Thoracic aorta (tissue), 2 donors: ENCODE measurements around the gene CYYR1. TPM values are rescaled to one million over a fixed set of nuclear protein-coding genes. Genes with fewer than 3 reads are reported as not detected.

Experiments used
- ATAC-seq: fragments of 150-250 bp; one replicate; pipeline ENCODE4 v1.8.0; 2017; ENCODE audit warnings: low read depth; ENCODE audit not compliant: insufficient number of reproducible peaks, low FRiP score
- DNase-seq: peaks from one replicate; pipeline ENCODE4 v3.0.0-alpha.2; 2020; ENCODE audit warnings: low spot score
- H3K27ac ChIP-seq, 2 donors: fragments of 200-600 bp; sonication (generic); 1 replicate in 1 of 2; 2 replicates in 1 of 2; pipeline ENCODE4 v1.5.1; 2016; ENCODE audit warnings: mild to moderate bottlenecking in 2 of 2, moderate library complexity in 2 of 2
- H3K27me3 ChIP-seq: fragments of 200-600 bp; sonication (generic); replicated peaks from 2 replicates; pipeline ENCODE4 v1.6.0; 2016; ENCODE audit warnings: mild to moderate bottlenecking; ENCODE audit not compliant: insufficient read depth
- H3K36me3 ChIP-seq: fragments of 200-600 bp; sonication (generic); one replicate; pipeline ENCODE4 v1.5.1; 2016
- H3K4me1 ChIP-seq, 2 donors: fragments of 200-600 bp; sonication (generic); 1 replicate in 1 of 2; 2 replicates in 1 of 2; pipeline versions ENCODE4 v1.5.1 to v1.6.0; 2016; ENCODE audit warnings: low read depth in 2 of 2, mild to moderate bottlenecking in 1 of 2; ENCODE audit not compliant: control insufficient read depth in 1 of 2
- H3K4me3 ChIP-seq: fragments of 200-600 bp; sonication (generic); 2 replicates; pipeline ENCODE4 v1.5.1; 2016; ENCODE audit warnings: mild to moderate bottlenecking
- H3K9me3 ChIP-seq: fragments of 200-600 bp; sonication (generic); 2 replicates; pipeline ENCODE4 v1.5.1; 2016
- total RNA-seq, 2 donors: library from RNA; depleted of rRNA; stranded (reverse); fragments of >200 nt; gene quantifications; one replicate each; pipeline versions ENCODE4 v1.1.0 to v1.2.3, GENCODE V29; 2016
- TF ChIP-seq, protein P1 (sequence below): fragments of 200-600 bp; sonication (generic); IDR thresholded peaks from one replicate; pipeline ENCODE4 v1.5.1; 2019; ENCODE audit warnings: antibody characterized with exemption

CYYR1 gene
- total RNA-seq, 2 donors from 2014 or later = 6.6 to 15.8 TPM

DNA sequence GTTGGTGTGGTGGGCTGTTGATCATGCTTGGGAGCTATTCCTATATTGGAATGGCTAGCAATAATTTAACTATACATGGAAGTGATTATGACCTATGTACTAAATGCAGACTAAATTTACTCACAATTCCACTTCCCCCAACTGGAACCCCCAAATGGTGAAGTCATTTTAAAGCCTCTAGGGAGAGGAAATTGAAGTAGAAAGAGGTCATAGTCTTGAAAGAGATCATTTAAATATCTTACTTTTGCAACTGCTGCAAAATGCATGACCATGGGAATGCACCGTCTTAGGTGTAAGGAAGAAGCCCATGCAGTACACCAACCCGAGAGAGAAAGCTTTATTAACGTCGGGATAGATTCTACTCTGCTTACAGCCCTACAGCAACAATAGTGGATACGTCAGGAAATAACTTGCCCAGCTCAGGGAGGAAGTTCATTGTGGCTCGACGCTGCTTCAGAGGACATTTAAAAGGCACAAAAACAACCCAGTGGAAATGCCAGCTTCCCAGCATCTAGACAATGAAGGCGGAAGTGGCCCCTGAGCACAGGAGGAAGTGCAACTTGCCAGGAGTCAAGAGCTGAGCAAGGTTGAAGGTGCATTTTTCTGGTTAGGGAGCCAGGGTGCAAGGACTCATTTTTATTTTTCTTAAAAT, 26.5 kb downstream of the CYYR1 start:
- no peak overlapping the region for H3K27ac ChIP-seq
- no peaks in the 10 kb centered on the region for H3K36me3 ChIP-seq

DNA sequence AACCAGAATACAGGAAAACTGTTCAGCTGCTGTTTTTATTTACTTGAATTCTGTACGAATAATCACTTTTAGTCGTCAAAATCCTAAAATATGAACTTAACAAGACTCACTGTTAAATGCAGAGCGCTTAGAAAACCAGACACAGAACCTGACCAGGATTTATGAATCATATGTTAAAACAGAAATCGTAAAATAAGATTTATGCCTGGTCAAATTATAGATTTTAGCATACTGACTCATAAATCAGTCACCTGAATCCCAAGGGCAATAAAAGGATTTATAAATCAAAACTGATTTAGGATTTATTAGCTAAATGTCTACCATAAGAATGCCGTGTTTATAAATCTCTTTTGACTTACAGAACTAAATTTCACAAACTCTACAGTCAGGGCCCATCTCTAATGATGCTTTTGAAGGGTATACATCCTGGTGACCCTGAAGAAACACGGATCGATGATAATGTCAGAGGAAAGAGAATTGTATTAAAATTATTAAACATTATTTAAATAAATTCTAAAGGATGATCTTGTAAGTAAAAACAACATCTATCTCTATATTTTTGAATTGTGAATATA, 28.8 kb downstream of the CYYR1 start:
- Histone ChIP-seq H3K4me3 (no peak overlapping the region), H3K9me3 (no peaks in the 10 kb centered on the region), H3K36me3 (no peaks in the 10 kb centered on the region), H3K4me1 (no peaks in the 10 kb centered on the region), H3K27ac (no peak overlapping the region), H3K27me3 (no peaks in the 10 kb centered on the region)
- no peak for ATAC-seq
- DNase-seq = no peak
- TF ChIP-seq, protein P1, sequence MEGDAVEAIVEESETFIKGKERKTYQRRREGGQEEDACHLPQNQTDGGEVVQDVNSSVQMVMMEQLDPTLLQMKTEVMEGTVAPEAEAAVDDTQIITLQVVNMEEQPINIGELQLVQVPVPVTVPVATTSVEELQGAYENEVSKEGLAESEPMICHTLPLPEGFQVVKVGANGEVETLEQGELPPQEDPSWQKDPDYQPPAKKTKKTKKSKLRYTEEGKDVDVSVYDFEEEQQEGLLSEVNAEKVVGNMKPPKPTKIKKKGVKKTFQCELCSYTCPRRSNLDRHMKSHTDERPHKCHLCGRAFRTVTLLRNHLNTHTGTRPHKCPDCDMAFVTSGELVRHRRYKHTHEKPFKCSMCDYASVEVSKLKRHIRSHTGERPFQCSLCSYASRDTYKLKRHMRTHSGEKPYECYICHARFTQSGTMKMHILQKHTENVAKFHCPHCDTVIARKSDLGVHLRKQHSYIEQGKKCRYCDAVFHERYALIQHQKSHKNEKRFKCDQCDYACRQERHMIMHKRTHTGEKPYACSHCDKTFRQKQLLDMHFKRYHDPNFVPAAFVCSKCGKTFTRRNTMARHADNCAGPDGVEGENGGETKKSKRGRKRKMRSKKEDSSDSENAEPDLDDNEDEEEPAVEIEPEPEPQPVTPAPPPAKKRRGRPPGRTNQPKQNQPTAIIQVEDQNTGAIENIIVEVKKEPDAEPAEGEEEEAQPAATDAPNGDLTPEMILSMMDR = no peak

More for the DNA sequence above, 26.5 kb downstream of the CYYR1 start:
- Histone ChIP-seq H3K4me3 (no peak overlapping the region), H3K4me1 (no peaks in the 10 kb centered on the region), H3K9me3 (no peaks in the 10 kb centered on the region), H3K27me3 (no peaks in the 10 kb centered on the region)
- no peak for DNase-seq
- TF ChIP-seq, protein P1 = no peak
- no peak for ATAC-seq

DNA sequence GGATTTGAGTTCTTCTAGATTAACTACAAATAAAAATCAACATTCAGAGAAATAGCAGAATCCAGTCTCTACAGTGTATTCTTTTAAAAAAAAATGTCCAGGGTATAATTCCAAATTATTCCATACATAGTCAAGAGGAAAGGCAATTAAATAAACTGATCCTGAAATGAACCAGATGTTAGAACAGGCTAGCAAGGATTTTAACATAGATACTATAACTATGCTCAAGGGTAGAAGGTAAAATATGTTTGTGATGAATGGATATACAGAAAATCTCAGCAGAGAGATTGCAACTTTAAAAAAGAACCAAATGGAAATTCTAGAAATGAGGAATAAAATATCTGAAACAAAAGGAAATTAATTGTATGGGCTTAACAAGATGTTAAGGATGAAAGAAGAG, 32.4 kb downstream of the CYYR1 start:
- Histone ChIP-seq H3K27ac (no peak overlapping the region), H3K9me3 (no peaks in the 10 kb centered on the region), H3K4me3 (no peak overlapping the region), H3K36me3 (no peaks in the 10 kb centered on the region), H3K4me1 (no peaks in the 10 kb centered on the region), H3K27me3 (no peaks in the 10 kb centered on the region)
- TF ChIP-seq, protein P1 = no peak
- no peak for DNase-seq
- ATAC-seq = no peak

DNA sequence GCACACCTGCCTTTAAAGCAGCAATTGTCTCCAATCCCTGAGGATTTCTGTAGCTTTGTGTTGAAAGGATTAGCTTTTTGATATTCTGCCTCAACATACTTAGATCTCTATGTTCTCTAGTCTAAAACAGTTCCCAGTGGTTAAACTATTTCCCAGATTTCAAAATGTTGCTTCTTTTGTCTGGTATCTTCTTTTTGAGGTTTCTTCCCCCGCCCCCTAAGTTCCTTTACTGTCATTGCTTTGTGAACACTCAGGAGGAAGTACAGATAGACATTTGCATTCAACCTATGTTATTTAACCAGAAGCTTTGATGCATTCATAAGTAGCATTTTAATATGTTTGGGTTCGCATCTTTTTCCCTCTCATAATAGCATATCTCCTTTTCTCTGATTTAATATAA, 33.5 kb downstream of the CYYR1 start:
- ATAC-seq = no peak
- TF ChIP-seq, protein P1 = no peak
- no peaks in the 10 kb centered on the region for H3K9me3 ChIP-seq
- no peaks in the 10 kb centered on the region for H3K27me3 ChIP-seq
- H3K4me3 ChIP-seq = no peak overlapping the region
- DNase-seq = no peak
- no peaks in the 10 kb centered on the region for H3K4me1 ChIP-seq
- H3K36me3 ChIP-seq = no peaks in the 10 kb centered on the region
- no peak overlapping the region for H3K27ac ChIP-seq

DNA sequence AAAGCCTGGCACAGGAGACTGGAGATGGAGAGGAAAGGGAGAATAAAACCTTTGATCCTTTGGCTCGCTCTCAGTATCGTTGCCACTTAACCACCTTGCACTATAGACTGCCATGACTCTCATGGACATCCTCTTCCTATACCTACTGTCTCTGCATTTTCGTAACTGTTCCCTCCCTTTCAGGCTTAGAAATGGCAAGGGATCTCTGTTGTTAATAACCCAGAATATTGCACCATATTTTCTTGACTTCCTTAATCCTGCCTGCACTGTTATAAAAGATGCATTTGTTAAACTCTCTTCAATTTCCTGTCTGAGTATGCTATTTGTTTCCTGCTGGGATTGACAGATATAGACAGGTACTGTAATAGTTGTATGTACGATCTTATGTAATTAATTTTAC, 38.6 kb downstream of the CYYR1 start:
- no peaks in the 10 kb centered on the region for H3K27me3 ChIP-seq
- no peaks in the 10 kb centered on the region for H3K4me1 ChIP-seq
- H3K36me3 ChIP-seq = no peaks in the 10 kb centered on the region
- H3K4me3 ChIP-seq = no peak overlapping the region
- no peak overlapping the region for H3K27ac ChIP-seq
- DNase-seq = no peak
- TF ChIP-seq, protein P1 = no peak
- H3K9me3 ChIP-seq = no peaks in the 10 kb centered on the region
- ATAC-seq = no peak
